WI38 (cell line): ENCODE data around the gene GGCX.

ENCODE experiments used
- H3K4me3 ChIP-seq: 2 replicates; pipeline ENCODE4 v1.5.1; 2011; ENCODE audit warnings: low read depth, mild to moderate bottlenecking, control low read depth, low read length
- TF ChIP-seq, protein P1 (sequence below): IDR thresholded peaks from 2 replicates; pipeline ENCODE4 v1.5.1; 2012; ENCODE audit warnings: low read depth, mild to moderate bottlenecking, control low read depth, low read length

The GGCX gene

DNA sequence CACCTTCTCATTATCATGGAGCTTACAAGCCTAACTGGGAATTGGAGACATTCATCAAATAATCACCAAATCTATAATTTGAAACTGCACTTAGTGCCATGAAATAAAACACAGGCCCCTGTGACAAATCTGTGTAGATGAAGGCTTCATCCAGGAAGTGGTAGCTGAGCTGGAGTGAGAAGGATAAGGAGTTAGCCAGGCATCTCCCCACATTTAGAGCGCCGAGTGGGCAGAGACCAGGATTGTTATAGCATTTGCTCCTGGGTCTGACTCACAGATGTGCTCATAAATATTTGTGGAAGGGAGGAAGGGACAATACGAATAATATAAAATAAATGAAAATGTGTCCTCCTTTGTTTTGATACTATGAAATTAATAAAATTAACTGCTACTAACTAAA lies 24.8 kb downstream of the GGCX start:
- TF ChIP-seq, protein P1, sequence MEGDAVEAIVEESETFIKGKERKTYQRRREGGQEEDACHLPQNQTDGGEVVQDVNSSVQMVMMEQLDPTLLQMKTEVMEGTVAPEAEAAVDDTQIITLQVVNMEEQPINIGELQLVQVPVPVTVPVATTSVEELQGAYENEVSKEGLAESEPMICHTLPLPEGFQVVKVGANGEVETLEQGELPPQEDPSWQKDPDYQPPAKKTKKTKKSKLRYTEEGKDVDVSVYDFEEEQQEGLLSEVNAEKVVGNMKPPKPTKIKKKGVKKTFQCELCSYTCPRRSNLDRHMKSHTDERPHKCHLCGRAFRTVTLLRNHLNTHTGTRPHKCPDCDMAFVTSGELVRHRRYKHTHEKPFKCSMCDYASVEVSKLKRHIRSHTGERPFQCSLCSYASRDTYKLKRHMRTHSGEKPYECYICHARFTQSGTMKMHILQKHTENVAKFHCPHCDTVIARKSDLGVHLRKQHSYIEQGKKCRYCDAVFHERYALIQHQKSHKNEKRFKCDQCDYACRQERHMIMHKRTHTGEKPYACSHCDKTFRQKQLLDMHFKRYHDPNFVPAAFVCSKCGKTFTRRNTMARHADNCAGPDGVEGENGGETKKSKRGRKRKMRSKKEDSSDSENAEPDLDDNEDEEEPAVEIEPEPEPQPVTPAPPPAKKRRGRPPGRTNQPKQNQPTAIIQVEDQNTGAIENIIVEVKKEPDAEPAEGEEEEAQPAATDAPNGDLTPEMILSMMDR = no peak
- H3K4me3 ChIP-seq = no peak overlapping the region

DNA sequence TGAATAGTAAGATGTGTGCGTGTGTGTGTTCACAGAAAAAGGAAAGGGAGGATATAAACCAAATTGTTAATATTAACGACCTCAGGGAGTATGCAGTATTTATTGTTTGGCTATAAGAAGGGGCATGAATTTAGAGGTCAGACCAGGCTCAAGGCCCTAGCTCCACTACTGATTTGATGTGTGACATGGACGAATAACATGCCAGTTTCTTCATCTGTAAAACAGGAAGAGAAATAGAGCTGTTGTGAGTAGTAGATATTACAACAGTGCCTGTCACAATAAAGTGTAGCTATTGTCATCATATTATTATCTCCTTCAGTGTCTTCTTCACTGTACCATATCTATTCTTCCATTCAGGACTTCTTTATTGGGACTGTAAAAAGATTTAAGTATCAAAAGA lies 26.4 kb downstream of the GGCX start:
- TF ChIP-seq, protein P1 = no peak
- H3K4me3 ChIP-seq = no peak overlapping the region

DNA sequence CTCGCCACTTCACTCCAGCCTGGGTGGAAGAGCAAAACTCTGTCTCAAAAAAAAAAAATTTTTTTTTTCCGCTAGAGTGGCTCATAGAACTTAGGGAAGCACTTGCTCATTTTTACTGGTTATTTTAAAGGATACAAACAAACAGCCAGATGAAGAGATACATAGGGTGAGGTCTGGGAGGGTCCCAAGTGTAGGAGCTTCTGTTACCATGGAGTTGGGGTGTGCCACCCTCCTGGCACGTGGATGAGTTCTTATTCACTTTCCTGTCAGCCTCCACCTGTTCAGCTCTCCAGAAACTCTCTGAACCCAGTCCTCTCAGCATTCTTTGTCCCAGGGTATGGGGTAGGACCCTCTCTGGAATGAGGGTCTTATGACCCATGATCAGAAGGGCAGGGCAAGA lies 27.2 kb downstream of the GGCX start:
- TF ChIP-seq, protein P1 = no peak
- H3K4me3 ChIP-seq = no peak overlapping the region

DNA sequence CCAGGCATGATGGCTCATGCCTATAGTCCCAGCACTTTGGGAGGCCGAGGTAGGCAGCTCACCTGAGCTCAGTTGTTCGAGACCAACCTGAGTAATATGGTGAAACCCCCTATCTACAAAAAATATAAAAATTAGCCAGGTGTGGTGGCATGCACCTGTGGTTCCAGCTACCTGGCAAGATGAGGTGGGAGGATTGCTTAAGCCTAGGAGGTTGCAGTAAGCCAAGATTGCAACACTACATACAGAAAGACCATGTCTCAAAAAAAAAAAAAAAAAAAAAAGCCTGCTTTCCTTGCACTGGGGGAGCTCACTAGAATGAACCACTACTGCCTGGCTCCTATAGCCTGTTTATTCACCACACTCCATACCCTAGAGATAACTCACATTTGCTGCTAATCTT lies 29.7 kb downstream of the GGCX start:
- TF ChIP-seq, protein P1 = no peak
- H3K4me3 ChIP-seq = no peak overlapping the region

DNA sequence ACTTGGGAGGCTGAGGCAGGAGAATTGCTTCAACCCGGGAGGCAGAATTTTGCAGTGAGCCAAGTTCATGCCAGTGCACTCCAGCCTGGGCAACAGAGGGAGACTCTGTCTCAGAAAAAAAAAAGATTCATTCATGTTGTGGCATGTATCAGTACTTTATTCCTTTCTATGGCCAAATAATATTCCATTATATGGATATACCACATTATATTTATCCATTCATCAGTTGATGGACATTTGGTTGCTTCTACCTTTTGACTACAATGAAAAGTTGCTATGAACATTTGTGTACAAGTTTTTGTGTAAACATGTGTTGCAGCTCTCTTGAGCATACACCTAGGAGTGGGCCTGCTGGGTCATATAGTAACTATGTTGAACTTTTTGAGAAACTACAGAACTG lies 31.5 kb downstream of the GGCX start:
- TF ChIP-seq, protein P1 = no peak
- no peak overlapping the region for H3K4me3 ChIP-seq

DNA sequence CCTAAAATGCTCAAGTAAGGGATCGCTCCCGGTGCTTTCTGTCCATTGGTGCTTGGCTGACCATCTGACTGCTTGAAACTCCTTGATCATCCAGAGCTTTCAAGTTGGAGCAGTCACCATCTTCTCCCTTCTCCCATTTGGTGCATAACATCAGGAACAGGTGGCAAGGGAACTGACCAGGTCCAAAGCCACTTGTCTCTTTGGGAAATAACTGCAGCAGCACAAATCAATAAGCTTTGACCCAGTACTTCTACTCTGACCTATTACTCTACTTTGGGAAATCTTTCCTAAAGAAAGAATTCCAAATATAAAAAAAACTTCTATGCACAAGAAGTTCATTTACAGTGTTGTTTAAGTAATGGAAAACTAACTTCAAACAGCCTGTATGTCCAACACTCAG lies 32.9 kb downstream of the GGCX start:
- TF ChIP-seq, protein P1 = no peak
- no peak overlapping the region for H3K4me3 ChIP-seq

DNA sequence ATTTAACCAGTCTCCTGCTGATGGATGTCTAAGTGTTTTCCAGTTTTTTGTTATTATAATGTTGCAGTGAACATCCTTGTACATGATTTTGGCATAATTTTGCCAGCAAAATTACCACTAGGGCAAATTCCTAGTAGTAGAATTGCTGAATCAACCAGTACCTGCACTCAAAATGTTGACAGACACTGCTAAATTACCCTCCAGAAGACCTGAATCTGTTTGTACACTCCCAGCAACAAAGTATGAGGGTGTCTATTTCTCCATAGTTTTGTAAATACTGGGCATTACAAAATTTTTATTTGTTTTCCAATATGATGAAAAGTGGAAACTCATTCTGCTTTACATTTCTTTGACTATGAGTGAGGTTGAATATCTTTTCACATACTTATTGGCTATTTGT lies 33.5 kb downstream of the GGCX start:
- TF ChIP-seq, protein P1 = no peak
- H3K4me3 ChIP-seq = no peak overlapping the region
